Activated T-cell treated with anti-CD3 and anti-CD28 coated beads for 1 hour (primary cell): ENCODE measurements around the gene DENND4B.

Experiments
- DNase-seq: peaks from one replicate; pipeline ENCODE4 v3.0.0-alpha.2; 2020; ENCODE audit warnings: low read depth

The DENND4B gene

DNA sequence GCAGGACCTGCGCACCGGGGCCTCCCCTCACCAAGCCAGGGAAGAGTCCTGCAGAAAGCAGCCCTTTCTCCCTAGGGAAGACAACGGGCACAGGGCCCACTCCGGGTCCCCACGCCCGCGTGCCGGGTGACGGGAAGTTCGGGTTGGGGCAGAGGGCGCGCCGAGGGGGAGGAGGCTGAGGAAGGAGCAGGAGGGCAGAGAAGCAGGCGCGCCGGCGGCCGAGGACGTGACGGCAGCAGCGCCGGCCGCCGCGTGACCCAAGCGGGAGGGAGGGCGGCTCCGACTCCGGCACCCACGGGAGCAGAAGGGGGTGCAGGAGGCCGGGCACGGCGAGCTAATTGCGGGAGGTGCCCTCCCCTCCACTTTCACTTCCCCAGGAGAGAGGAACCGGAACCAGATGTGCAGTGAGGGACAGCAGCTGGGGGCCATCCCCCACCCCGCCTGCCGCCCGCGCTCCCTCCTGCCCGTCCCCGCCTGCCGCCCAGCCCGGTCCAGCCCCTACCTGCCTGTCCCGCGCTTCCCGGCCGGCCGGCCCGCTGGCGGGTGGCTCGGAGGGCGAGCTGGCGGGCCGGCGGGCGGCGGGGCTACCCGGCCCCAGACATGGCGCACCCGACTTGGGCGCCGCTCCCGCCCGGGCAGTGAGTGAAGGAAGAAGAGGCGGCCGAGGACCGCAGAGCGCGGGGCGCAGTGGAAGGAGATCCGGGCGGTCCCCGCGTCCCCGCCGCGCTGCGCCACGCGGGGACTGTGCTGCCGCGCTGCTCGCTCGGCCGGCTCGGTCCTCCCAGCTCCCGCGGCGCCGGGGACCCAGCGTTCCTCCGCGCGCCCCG lies 510 bp downstream of the DENND4B start:
- peak; percentile 63 for DNase-seq

DNA sequence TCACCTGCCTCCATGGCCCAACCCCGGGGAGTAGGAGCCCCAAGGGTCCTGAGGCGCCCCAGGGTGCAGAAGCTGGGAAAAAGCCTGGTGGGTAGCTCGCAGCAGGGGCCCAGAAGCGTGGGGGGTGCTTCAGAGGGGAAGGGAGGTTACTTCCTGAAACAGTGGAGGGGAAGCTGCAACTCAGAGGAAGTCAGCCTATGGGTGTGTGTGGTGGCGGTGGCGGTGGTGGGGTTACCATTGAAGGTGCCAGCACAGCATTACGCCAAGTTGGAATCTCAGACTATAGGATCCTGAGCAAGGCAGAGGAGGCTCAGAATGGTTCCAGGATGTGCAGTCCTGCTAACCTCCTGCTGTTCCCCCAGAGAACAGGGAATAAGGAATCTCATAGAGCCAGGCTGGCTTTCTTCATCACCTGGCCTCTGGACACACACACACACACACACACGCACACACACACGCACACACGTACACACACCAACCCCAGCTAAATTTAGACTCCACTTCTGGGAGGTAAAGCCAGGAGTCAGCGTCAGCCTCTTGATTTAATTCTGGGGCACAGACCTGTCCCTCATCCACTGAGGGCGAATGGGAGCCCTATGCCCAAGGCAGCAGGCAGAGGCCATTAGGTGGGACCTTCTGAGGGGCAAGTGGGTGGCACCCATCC lies 1.3 kb downstream of the DENND4B start:
- DNase-seq = peak; percentile 64

DNA sequence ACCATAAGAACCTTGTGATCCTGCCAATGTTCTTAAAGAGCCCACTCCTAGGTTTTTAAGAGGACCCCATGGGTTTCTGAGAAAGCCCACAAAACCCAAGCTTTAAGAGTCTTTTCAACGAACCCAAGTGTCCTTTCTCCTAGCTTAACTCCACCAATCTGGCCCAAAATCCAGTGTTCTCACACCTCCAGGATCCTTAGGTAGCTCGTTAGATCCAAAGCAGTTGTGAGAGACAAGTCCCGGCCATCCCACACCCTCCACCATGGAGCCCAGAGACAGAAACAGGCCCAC lies 1.7 kb downstream of the DENND4B start:
- no peak for DNase-seq

DNA sequence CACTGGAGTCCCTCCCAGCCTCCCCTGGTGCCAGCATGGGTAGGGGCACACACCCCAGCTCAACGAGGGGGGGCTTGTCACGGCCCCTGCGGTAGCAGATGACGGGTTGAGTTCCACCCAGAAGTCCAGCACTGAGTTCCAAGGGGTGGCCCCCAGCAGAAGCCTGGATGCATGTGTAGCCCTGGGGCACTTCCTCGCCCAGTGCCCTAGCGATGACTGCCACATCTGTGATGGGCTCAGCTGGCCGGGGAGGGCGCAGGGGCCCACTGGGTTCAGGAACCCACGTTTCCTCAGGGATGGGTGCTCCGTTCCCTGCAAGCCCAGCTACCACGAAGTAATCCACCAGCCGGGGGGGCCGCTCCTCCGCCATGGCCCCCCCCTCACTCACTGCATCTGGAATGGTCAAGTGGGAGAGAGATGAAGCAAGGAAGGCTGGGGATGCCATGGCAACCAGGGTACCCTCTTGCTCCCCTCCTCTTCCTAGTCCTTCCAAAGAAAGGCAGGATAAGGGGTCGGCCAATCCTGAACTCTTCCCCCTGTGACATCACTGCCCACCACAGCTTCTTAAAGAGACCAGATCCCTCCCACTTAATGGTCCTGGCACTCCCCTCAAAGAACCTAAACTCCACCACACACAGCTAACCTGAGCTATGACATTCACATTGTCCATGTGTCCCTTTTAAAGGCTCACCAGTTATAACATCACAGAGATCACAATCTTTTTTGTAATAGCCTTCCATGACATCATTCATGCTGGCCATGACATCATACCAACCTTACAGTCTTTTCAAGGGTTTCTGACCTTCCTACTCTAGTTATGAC lies 2.3 kb downstream of the DENND4B start:
- DNase-seq = no peak

DNA sequence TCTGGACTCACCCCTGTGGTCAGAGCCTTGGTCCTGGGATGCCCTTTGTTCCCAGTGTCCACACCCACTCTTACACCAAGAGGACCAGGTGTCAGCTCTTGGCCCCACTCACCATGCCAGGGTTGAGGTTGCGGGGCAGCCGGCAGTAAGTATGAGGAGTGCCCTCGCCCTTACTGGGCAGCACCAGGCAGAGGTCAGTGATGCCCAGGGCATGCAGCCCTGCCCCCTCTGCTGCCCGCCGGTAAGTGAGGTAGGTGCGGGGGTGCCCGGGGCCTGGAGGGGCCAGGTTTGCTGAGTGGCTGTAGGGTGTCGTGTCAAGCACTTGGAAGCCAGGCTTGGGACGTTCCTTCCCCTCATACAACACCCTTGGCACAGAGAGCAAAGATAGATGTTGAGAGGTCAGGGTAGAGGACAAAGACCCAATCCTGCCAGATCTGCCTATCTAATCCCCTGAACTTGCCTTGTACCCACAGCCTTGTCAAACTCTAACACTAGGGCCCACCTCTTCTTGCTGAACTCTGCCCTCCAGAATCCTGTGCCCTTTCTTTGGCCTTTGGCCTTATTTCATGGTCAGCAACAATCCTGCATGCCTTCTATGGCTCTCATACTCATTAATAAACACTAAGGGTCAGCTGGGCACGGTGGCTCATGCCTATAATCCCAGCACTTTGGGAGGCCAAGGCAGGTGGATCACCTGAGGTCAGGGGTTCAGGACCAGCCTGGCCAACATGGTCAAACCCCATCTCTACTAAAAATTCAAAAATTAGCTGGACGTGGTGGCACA lies 3.6 kb downstream of the DENND4B start:
- no peak for DNase-seq

DNA sequence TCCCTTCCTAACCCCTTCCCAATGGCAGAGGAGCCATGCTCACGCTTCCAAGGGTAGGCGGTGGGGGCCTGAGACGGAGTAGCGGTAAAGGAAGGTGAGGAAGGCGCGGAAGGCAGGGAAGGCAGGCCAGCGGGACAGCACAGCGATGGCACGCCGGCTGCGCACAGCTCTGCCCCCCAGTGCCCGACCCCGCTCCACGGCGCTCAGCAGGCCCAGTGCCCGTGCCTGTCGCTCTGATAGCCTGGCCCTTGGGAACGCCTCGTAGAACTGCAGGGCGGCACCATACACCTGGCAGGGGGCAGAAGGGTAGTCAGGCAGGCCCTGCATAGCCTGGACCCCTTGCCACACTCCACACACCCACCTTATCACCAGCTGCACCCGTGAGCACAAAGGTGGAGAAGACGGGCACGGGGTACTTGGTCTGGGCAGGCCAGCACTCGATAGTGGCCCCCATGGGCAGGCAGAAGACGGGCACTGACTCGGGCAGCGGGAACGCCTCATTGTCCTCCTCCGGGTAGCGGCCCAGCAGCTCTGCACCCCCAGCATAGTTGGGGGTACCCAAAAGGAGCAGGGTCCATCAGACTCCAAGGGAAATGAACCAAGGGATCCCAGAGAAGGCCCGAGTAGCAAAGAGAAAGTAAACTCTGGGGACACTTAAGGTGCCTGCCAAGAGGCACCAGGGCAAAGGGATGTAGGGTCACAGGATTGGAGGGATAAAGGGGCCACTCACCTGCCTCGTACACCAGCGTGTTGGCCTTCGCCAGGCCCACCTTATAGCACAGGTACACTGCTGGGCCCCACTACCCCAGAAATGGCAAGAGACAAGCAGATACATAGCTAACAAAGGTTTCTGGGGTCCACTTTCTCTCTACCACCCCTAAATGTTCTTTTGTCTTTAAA lies 4.4 kb downstream of the DENND4B start:
- DNase-seq = no peak

DNA sequence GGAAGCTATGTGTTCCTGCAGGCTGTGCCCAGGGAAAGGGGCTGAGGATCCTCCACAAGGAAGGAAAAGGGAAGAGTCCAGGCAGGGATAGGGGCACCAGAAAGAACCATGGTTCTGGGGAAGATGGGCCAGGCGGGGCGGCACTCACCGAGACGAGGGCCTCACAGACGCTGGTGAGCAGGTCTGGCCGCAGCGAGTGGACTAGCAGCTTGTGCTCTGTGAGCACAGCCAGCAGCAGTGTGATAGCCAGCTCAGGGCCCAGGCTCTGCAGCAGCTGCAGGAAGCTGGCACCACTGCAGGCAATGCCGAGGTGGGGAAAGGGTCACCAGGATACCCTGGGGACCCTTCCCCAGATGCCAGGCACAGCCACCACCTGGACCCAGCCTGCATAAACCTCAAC lies 5.8 kb downstream of the DENND4B start:
- DNase-seq = no peak

DNA sequence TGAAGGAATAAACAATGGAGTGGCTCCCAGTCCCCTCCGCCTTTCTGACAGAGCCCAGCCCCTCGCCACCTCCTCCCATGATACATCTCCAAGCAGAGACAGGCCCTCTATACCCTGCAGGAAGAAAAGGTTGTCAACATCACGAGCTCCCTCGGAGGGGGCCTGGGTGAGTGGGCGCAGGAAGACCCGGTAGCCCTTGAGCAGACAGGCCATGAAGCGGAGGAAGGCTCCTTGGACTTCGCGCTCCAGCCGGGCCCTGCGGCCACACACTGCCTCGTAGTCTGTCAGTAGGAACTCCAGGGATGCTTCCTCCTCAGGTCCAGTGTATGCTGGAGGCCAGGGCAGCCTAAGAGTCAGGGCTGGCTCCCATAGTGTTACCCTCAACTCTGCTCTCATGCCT lies 7.0 kb downstream of the DENND4B start:
- no peak for DNase-seq

DNA sequence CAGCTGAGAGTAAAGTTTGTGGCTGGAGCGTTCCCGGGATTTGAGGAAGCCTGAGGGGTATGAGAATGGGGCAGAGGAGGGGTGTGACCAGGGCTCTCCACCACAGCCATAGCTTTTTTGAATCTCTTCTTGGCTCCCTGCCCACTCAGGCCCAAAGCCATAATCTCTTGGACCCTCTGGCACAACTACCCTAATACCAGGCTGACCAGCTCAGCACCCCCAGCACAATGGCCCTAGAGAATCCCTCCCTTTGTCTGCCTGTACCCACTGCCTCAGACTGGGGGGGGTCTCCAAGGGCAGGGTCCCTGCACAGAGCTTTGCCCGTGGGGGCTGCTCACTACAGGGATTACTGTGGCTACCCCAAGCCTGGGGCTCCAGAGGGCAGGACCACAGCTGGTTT lies 7.5 kb downstream of the DENND4B start:
- DNase-seq = no peak

DNA sequence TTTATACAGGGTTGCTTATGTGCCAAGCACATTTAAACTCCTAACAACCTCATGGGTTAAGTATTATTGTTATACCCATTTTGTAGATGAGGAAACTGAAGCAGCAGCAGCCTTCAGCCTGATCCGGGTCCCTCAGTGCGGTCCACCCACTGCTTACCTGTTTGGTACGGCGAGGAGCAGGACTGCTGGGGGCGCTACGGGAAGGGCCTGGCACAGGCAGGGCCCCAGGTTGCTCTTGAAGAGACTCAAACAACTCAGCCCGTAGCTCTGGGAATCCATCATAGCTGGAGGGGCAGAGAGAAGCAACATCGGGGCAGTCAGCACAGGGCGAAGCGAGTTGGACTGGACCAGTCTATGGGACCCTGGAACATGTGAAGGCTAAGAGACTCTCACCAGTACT lies 9.2 kb downstream of the DENND4B start:
- no peak for DNase-seq

DNA sequence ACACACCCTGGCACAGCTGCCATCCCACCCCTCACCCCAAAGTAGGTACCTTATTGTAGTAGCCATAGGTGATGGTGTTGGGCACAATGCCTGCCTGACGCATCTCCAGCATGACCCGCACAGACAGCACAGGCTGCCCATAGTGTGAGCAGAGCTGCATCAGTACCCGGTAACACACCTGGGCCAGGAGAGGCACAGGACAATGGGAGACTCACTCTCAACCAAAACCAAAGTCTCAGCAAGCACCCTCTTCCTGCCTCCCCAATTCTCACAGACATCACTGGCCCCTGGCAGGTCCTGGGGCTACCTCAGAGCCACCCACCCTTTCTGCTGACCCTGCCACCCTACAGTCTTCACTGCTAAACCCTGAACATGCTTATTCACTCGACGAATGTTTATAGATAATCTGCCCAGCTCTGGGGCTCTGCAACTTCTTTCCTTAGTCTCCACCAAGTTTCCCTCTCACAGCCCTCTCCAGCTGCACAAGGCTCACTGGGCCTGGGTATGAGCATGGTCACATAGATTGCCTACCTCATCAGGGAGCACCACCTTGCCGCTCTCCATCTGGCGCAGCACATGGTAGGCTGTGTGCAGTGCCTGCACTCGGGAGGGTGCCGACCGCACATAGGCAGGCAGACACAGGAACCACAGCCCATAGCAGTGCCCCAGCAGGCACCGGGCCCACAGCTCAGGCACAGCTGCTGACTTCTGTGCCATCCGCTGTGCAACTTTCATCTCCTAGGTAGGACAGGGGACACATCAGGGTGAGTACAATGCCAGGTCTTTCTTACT lies 10.3 kb downstream of the DENND4B start:
- no peak for DNase-seq

DNA sequence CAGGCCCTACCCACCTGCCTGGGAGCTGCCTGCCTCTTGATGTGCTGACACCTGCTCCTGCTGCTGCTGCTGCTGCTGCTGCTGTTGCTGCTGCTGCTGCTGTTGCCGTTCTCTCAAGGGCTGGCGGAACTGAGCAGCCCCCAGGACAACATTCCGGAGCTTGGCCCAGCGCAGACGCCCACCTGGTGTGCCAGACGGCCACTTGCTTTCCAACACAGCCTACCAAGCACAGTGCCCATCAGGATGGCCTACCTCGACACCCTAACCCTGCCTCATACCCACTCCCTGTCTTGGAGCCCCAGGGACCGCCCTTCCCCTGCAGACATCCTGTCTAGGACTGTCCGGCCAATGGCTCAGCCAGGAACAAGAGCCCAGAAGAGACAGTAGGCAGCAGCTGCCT lies 11.8 kb downstream of the DENND4B start:
- no peak for DNase-seq

DNA sequence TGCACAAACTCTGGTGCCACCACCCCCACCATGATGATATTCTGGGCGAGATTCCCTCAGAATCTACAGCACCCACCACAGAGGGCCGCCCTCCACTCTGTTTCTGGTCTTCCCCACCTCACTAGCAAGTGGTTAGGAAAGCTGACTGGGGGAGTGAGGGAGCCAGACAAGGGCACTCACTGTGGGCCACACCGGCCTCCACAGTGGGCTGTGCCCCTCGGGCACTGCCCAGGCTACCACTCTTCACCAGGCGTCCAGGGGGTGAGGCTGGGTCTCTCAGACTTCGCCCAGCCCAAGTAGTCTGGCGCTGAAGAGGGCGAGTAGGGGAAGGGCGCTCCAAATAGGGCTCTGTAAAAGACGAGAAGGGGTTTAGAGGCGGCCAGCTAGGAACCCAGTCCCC lies 12.6 kb downstream of the DENND4B start:
- no peak for DNase-seq

DNA sequence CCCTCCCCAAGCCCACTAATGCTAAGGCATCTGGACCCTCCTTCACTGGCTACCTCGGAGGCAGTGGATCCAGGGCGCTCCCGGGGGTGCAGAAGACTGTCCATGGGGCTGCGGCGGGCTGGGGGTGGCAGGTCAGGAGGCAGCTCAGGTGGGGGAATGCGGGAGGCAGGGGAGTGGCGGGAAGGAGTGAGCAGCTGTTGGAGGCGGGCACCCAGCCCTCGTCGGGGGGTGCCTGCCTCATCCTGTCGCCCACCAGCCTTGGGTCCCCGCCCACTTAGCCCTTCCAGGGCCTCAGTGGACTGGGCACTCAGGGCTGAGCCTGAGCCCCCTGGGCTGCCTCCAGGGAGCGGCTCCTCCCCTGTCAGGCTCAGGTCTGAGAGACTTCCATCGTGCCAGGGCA lies 13.1 kb downstream of the DENND4B start:
- no peak for DNase-seq

DNA sequence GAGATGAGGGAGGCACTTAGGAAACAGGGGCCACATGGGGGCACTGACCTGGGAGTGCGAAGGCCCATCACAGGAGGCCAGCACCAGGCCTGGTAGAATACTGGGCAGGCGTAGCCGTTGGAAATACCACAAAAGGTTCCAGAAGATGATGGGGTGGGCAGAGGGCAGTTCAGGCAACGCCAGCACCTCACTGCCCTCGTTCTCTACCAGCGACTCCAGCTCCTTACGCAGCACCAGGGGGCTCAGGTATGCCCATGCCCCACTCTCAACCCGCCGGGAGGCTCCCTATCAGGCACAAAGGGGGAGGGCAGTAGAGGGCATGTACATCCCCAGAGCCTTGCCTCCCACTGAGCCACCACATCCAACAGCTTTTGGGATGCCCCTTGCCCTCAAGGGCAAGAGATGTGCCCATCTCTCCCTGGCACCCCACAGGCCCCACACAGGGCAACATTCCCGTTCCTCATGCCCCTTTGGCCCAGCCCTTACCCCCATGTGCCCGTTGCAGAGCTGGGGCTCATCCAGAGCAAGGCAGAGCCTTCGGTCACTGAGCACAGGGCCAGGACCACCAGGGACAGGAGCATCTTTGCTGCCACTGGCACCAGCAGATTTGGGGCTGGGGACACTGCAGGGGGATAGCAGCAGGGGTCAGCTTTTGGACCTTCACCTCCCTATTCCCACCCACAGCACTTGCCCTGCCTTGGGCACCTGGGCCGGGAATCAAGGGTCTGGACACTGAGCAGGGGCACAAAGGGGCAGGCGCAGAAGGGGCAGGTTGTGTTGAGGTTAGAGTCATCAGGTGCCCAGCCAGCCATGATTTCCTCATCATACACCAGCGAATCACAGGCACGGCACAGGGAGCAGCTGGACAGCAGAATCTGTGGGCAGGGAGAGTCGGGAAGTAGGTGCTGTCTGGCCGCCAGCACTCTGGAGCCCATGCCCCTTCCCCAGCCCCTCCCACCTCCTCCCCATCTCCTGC lies 14.1 kb downstream of the DENND4B start:
- no peak for DNase-seq

DNA sequence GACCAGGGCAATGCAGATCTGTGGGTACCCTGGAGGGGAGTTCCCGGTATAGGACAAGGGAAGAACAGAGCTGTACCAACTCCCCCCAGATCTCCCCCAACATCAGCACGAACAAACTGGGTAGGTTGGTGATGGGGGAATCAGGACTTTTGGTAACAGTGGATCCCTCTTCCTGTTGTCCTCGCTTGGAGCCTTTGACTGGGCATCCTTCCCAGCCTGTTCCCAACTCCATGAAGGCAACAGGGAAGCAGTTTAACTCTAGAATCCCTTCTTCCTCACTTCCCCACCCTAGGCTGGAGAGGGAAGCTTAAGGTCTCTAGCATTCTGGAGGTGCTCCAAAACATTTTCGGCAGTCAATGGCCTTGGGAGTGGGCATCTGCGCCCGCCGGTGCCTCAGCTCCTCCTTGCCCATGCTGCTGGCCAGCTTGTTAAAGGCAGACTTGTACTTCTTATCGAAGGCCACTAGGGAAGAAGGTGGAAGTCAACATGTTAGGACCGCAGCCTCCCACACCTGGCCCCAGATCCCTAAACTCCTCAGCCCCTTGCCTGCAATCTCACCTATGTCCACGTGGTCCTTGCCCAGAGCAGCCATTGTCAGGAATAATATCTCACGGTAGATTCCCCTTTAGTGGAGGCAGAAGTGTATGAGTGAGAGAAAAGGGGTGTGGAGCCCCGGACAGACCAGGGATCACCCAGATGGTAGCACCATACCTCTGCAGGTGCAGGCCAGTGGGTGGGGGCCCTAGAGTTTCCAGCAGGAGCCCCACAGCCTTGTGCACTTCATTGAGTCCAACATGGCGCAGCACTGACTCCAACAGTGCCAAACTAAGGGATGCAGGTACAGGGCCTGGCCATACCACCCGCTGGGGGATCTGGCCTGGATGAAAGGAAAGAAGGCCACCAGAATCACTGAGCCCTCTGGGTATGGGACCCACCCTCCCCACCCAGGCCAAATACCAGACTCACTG lies 16.3 kb downstream of the DENND4B start:
- DNase-seq = no peak

DNA sequence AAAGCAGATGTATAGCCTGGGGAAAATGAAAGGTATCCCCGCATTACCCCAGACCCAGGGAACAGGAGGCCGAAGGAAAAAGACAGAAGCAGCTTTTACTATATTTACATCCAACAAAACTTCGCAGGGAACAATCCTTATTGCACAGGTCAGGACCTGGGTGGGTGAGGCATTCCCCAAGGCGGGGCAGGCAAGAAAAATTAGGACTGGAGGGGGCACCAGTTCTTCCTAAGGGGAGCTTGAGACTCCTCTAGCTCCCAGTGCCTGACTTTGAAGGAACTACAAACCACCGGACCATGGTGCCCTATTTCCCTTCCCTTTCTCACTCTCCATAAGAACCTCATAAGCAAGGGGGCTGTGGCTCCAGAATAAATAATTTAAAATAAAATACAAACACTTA lies 17.1 kb downstream of the DENND4B start:
- no peak for DNase-seq

DNA sequence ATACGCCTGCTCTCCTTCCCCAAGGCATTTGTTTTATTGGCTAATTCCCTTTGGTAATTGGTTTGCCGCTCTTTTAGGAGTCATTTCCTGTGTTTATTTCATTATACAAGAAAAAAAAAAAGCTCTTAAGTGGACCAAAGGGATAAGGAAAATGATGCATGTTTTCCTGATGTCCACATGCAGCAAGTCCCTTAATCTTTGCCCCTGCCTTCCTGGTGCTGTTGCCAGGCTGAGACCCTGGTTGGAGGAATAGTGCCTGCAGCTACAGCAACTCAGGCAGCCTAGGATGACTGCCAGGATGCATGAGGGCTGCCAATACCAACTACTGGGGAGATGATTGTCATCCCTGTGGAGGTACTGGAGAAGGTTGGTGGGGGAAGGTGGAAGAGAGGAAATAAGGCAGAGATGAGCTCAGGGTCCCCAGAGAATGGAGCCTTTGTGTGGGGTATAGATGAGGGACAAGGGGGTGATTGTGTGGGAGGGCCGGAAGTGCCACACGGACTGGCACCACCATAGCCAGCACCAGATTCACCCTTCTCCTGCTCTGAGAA lies 17.7 kb downstream of the DENND4B start:
- DNase-seq = no peak
